SK-N-SH (cell line): Measurements from ENCODE around the gene EVA1A. TPM values are rescaled to one million over a fixed set of nuclear protein-coding genes. Genes with fewer than 3 reads are reported as not detected.

Source experiments
- CTCF ChIA-PET: fragments of 300-600, 350-600 bp; formaldehyde crosslinking; extraction: SDS; loops from one replicate; lab custom pipeline; 2021; lab: Yijun Ruan, JAX
- POLR2A ChIA-PET: fragments of 350-600 bp; sonication (Branson Sonifier 250); formaldehyde crosslinking; extraction: SDS; loops from one replicate; lab custom pipeline; 2020; ENCODE audit warnings: antibody characterized with exemption, inconsistent platforms; lab: Yijun Ruan, JAX
- DNase-seq: peaks from one replicate; pipeline ENCODE4 v3.0.0; 2012
- H2AFZ ChIP-seq: fragments of 200-600 bp; sonication (generic); 2 replicates; pipeline ENCODE4 v1.8.1; 2016; ENCODE audit warnings: antibody characterized with exemption, mild to moderate bottlenecking, low read depth
- H3F3A ChIP-seq: fragments of 200-600 bp; sonication (generic); replicated peaks from 2 replicates; pipeline ENCODE3; 2016; ENCODE audit warnings: antibody characterized with exemption, mild to moderate bottlenecking; ENCODE audit not compliant: insufficient read depth
- H3K27ac ChIP-seq, 2 experiments: fragments of 200-500 bp in 1 of 2; fragments of 200-600 bp in 1 of 2; sonication (Bioruptor generic) in 1 of 2; sonication (generic), shearing (Covaris generic) in 1 of 2; 2 replicates each; pipeline versions ENCODE4 v1.5.1 to v1.6.1; 2014 to 2016; ENCODE audit warnings: low read depth in 2 of 2, inconsistent platforms in 1 of 2, low read length in 1 of 2, mild to moderate bottlenecking in 1 of 2, mixed read lengths in 1 of 2
- H3K27me3 ChIP-seq: fragments of 200-600 bp; sonication (generic), shearing (Covaris generic); 2 replicates; pipeline ENCODE4 v1.6.1; 2016; ENCODE audit warnings: mixed run types; ENCODE audit not compliant: insufficient read depth
- H3K36me3 ChIP-seq, 2 experiments: fragments of 200-500 bp in 1 of 2; fragments of 200-600 bp in 1 of 2; sonication (Bioruptor generic) in 1 of 2; sonication (generic) in 1 of 2; replicated peaks in 1 of 2; 2 replicates each; pipeline versions ENCODE3 to v1.5.1; 2014 to 2016; ENCODE audit warnings: low read length in 1 of 2, mild to moderate bottlenecking in 1 of 2; ENCODE audit not compliant: insufficient read depth in 2 of 2, control insufficient read depth in 1 of 2
- H3K4me1 ChIP-seq, 2 experiments: fragments of 200-500 bp in 1 of 2; fragments of 200-600 bp in 1 of 2; sonication (Bioruptor generic) in 1 of 2; sonication (generic), shearing (Covaris generic) in 1 of 2; 2 replicates each; pipeline versions ENCODE4 v1.5.1 to v1.6.1; 2014 to 2016; ENCODE audit warnings: low read depth in 1 of 2, low read length in 1 of 2, mixed run types in 1 of 2; ENCODE audit not compliant: insufficient read depth in 2 of 2, control insufficient read depth in 1 of 2
- H3K4me2 ChIP-seq: fragments of 200-600 bp; sonication (generic), shearing (Covaris generic); 2 replicates; pipeline ENCODE4 v1.6.1; 2017; ENCODE audit warnings: mixed run types
- H3K4me3 ChIP-seq, 2 experiments: fragments of 200-500 bp in 1 of 2; fragments of 200-600 bp in 1 of 2; sonication (Bioruptor generic) in 1 of 2; sonication (generic), shearing (Covaris generic) in 1 of 2; 2 replicates each; pipeline versions ENCODE4 v1.5.1 to v1.8.1; 2014 to 2016; ENCODE audit warnings: low read depth in 2 of 2, inconsistent platforms in 1 of 2, low read length in 1 of 2, mild to moderate bottlenecking in 1 of 2, mixed read lengths in 1 of 2, moderate library complexity in 1 of 2
- H3K79me2 ChIP-seq: fragments of 200-600 bp; sonication (generic); 2 replicates; pipeline ENCODE4 v1.8.1; 2017; ENCODE audit warnings: mild to moderate bottlenecking; ENCODE audit not compliant: insufficient read depth
- H3K9ac ChIP-seq: fragments of 200-600 bp; sonication (generic); 2 replicates; pipeline ENCODE4 v1.6.1; 2017; ENCODE audit warnings: mixed run types
- H3K9me2 ChIP-seq: fragments of 200-600 bp; sonication (generic); 2 replicates; pipeline ENCODE4 v1.6.1; 2017; ENCODE audit warnings: mixed run types
- H3K9me3 ChIP-seq: fragments of 200-600 bp; sonication (generic); 2 replicates; pipeline ENCODE4 v1.6.1; 2017; ENCODE audit warnings: mixed run types, mild to moderate bottlenecking, moderate library complexity
- H4K20me1 ChIP-seq: fragments of 200-600 bp; sonication (generic); 2 replicates; pipeline ENCODE4 v1.6.1; 2017; ENCODE audit warnings: mild to moderate bottlenecking, mixed run types; ENCODE audit not compliant: insufficient read depth
- CTCF ChIP-seq: fragments of 200-600 bp; sonication (generic); IDR thresholded peaks from 2 replicates; pipeline ENCODE4 v1.6.1; 2017; ENCODE audit warnings: antibody characterized with exemption, mild to moderate bottlenecking, moderate library complexity
- EP300 ChIP-seq, 2 experiments: IDR thresholded peaks; 2 replicates each; pipeline versions ENCODE4 v1.4.0 to v1.6.1; 2012; ENCODE audit warnings: borderline replicate concordance in 1 of 2, low read depth in 1 of 2, low read length in 1 of 2
- FOSL2 ChIP-seq: IDR thresholded peaks from 2 replicates; pipeline ENCODE4 v1.4.0; 2012; ENCODE audit warnings: low read depth, mild to moderate bottlenecking, moderate library complexity, borderline replicate concordance
- GABPA ChIP-seq: IDR thresholded peaks from 2 replicates; pipeline ENCODE4 v1.4.0; 2012; ENCODE audit warnings: low read depth, mild to moderate bottlenecking
- GATA2 ChIP-seq: sonication (generic); formaldehyde crosslinking; IDR thresholded peaks from 2 replicates; pipeline ENCODE4 v1.5.0; 2020; ENCODE audit warnings: mild to moderate bottlenecking, missing genetic modification reagents
- IRF3 ChIP-seq: fragments of 150-350 bp; IDR thresholded peaks from 2 replicates; pipeline ENCODE4 v1.6.1; 2016; ENCODE audit warnings: mild to moderate bottlenecking, low read depth, low read length
- JUND ChIP-seq: IDR thresholded peaks from 2 replicates; pipeline ENCODE4 v1.4.0; 2012
- MAX ChIP-seq: IDR thresholded peaks from 2 replicates; pipeline ENCODE4 v1.4.0; 2012; ENCODE audit warnings: low read depth
- MEF2A ChIP-seq: IDR thresholded peaks from 2 replicates; pipeline ENCODE4 v1.4.0; 2012; ENCODE audit warnings: low read depth, borderline replicate concordance
- MXI1 ChIP-seq: IDR thresholded peaks from 2 replicates; pipeline ENCODE4 v1.6.1; 2012; ENCODE audit warnings: mild to moderate bottlenecking, low read depth, low read length, improper control_type of control experiment
- PBX3 ChIP-seq: IDR thresholded peaks from 2 replicates; pipeline ENCODE4; 2012
- RAD21 ChIP-seq: IDR thresholded peaks from 2 replicates; pipeline ENCODE4 v1.6.1; 2012; ENCODE audit warnings: mild to moderate bottlenecking, low read length
- RCOR1 ChIP-seq: fragments of 150-350 bp; IDR thresholded peaks from 2 replicates; pipeline ENCODE4 v1.6.1; 2017; ENCODE audit warnings: antibody characterized with exemption, low read length
- RFX5 ChIP-seq: IDR thresholded peaks from 2 replicates; pipeline ENCODE4 v1.6.1; 2012; ENCODE audit warnings: mild to moderate bottlenecking, improper control_type of control experiment, low read length
- RXRA ChIP-seq: IDR thresholded peaks from 2 replicates; pipeline ENCODE4 v1.4.0; 2012; ENCODE audit warnings: low read depth, mild to moderate bottlenecking, borderline replicate concordance
- SIN3A ChIP-seq: IDR thresholded peaks from 2 replicates; pipeline ENCODE4 v1.6.1; 2012; ENCODE audit warnings: low read depth, mild to moderate bottlenecking, low read length, moderate library complexity, borderline replicate concordance
- SMC3 ChIP-seq: IDR thresholded peaks from 2 replicates; pipeline ENCODE4 v1.6.1; 2012; ENCODE audit warnings: low read depth, low read length, improper control_type of control experiment
- TAF1 ChIP-seq: IDR thresholded peaks from 2 replicates; pipeline ENCODE4 v1.6.1; 2012; ENCODE audit warnings: low read depth, mild to moderate bottlenecking, low read length, moderate library complexity, borderline replicate concordance
- WGBS: methylation state at CpG from one replicate; pipeline ENCODE4 v1.1.6; 2017; ENCODE audit warnings: low lambda C conversion rate; 5-methylcytosine and 5-hydroxymethylcytosine counted together
- polyA plus RNA-seq, 3 experiments: library from polyadenylated mRNA; depleted of rRNA; stranded (reverse); fragments of >200 nt; gene quantifications; 2 replicates each; pipeline ENCODE4 v1.2.3, GENCODE V29; 2012
- TF ChIP-seq, protein P1 (sequence below): IDR thresholded peaks from 2 replicates; pipeline ENCODE4 v1.4.0; 2012; ENCODE audit warnings: low read depth, borderline replicate concordance

Gene EVA1A
- polyA plus RNA-seq, 1 of the 3 experiments (the other 2 are of a cell fraction), result 93.0 TPM

- DNase-seq, result no peak
- POLR2A ChIA-PET, result no interaction called here
- Histone ChIP-seq H3F3A (peaks cover 27% of the 10 kb centered on the region), H3K9ac (no peak overlapping the region), H4K20me1 (peaks cover 91% of the 10 kb centered on the region), H3K9me2 (no peaks in the 10 kb centered on the region), H3K27ac (0 out of 4 replicates have a peak overlapping the region, but pooled peaks of 1 of the 2 experiments have one; percentile 72), H3K27me3 (no peaks in the 10 kb centered on the region), H2AFZ (no peak overlapping the region), H3K9me3 (no peaks in the 10 kb centered on the region), H3K4me3 (no peak overlapping the region), H3K4me1 (peaks cover 0 to 15% of the 10 kb centered on the region in 2 experiments; a peak in 2 of 4 replicates), H3K79me2 (peaks cover 100% of the 10 kb centered on the region), H3K36me3 (peaks cover 35 to 54% of the 10 kb centered on the region in 2 experiments), H3K4me2 (no peak overlapping the region)
- TF ChIP-seq SIN3A, result no peak
- 85% methylated on average over 2 of the region's 2 CpGs for WGBS
- CTCF ChIA-PET, result interaction anchor here (1.1 to 1.3 kb wide), 2 partner anchors 10 to 15 kb away, joined by 3 read pairs; partner anchors contain the start of gene EVA1A
Observed at GRCh38 chr2:75545922-75546321, 14.8 kb downstream of the EVA1A start.

DNA sequence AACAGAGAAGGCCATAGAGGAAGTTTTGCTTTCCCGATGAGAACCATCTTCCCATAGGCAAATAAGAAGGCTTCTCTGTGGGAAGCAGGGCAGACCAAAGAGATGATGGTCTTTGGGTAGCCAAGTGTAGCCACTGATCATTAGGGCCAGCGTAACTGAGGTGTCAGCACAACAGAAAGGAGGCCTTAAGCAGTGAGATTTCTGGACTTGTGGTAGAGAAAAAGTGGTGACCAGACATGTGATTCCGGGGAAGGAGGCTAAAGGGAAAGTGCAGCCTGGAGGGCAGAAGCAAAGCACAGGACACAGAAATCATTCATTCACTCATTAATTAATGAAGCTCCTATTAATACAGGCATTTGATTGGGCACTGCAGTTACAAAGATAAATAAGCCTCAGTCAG is 15.4 kb downstream of the EVA1A start:
- no peak overlapping the region for H3K4me3 ChIP-seq
- POLR2A ChIA-PET, result no interaction called here
- H3K79me2 ChIP-seq, result peaks cover 100% of the 10 kb centered on the region
- H3F3A ChIP-seq, result peaks cover 30% of the 10 kb centered on the region
- WGBS, result 87% methylated on average over 3 of the region's 3 CpGs
- TF ChIP-seq SMC3 (no peak), JUND (no peak), RCOR1 (no peak), MAX (no peak), CTCF (no peak), RFX5 (no peak), TAF1 (no peak), PBX3 (no peak), RXRA (no peak), SIN3A (no peak), GABPA (no peak), GATA2 (CRISPR knock-in tag) (no peak), MEF2A (no peak), RAD21 (no peak), FOSL2 (no peak), EP300 (IDR thresholded peaks at IDR 0.05; ENCODE audit: borderline replicate concordance in 1 of 2, low read depth in 1 of 2, low read length in 1 of 2) (no peak), IRF3 (no peak), MXI1 (no peak)
- TF ChIP-seq, protein P1, sequence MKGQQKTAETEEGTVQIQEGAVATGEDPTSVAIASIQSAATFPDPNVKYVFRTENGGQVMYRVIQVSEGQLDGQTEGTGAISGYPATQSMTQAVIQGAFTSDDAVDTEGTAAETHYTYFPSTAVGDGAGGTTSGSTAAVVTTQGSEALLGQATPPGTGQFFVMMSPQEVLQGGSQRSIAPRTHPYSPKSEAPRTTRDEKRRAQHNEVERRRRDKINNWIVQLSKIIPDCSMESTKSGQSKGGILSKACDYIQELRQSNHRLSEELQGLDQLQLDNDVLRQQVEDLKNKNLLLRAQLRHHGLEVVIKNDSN, result no peak
- TF ChIP-seq, all 33 proteins: peak for 0
- no peak overlapping the region for H3K4me2 ChIP-seq
- peaks cover 37 to 48% of the 10 kb centered on the region in 2 experiments for H3K36me3 ChIP-seq
- H3K9me2 ChIP-seq, result no peaks in the 10 kb centered on the region
- H2AFZ ChIP-seq, result no peak overlapping the region
- H3K9ac ChIP-seq, result no peak overlapping the region
- H3K27ac ChIP-seq, result 0 out of 4 replicates have a peak overlapping the region, but pooled peaks of 1 of the 2 experiments have one; percentile 72
- peaks cover 0 to 15% of the 10 kb centered on the region in 2 experiments; a peak in 2 of 4 replicates for H3K4me1 ChIP-seq
- H4K20me1 ChIP-seq, result peaks cover 91% of the 10 kb centered on the region
- H3K9me3 ChIP-seq, result no peaks in the 10 kb centered on the region
- CTCF ChIA-PET, result interaction anchor here (1.1 to 1.3 kb wide), 3 partner anchors 11 to 80 kb away, joined by 3 read pairs; partner anchors contain the start of gene EVA1A
- no peaks in the 10 kb centered on the region for H3K27me3 ChIP-seq
- no peak for DNase-seq
